Measurements from ENCODE around the gene ATMIN. TPM values are rescaled to one million over a fixed set of nuclear protein-coding genes. Genes with fewer than 3 reads are reported as not detected.

Gene ATMIN, protein sequence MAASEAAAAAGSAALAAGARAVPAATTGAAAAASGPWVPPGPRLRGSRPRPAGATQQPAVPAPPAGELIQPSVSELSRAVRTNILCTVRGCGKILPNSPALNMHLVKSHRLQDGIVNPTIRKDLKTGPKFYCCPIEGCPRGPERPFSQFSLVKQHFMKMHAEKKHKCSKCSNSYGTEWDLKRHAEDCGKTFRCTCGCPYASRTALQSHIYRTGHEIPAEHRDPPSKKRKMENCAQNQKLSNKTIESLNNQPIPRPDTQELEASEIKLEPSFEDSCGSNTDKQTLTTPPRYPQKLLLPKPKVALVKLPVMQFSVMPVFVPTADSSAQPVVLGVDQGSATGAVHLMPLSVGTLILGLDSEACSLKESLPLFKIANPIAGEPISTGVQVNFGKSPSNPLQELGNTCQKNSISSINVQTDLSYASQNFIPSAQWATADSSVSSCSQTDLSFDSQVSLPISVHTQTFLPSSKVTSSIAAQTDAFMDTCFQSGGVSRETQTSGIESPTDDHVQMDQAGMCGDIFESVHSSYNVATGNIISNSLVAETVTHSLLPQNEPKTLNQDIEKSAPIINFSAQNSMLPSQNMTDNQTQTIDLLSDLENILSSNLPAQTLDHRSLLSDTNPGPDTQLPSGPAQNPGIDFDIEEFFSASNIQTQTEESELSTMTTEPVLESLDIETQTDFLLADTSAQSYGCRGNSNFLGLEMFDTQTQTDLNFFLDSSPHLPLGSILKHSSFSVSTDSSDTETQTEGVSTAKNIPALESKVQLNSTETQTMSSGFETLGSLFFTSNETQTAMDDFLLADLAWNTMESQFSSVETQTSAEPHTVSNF
- total RNA-seq = 10 to 100 TPM; 15.6 to 15.8 TPM

DNA sequence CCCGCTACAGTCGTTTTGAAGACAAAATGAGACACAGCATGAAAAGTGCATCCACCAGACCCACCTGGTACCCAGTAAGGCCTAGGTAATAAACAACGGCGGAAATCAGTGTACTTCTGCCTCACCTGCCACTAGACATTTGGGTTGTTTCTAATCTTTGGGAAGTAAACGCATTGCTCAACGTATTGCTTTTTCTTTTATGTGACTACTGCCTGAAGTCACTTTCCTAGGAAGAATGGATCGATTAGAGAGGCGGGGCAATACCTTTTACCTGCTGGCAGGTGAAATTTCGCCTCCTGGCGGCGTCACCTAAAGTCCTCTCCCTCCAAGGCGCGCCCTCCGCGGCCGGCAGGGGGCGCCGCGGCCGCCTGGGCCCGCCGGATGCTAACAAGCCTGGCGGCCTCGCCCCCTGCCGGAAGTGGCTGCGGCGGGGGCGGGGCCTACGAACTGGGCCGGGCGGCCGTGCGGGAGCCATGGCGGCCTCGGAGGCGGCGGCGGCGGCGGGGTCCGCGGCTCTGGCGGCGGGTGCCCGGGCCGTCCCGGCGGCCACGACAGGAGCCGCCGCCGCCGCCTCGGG lies at the start of gene ATMIN:
ATMIN (plus strand) TSS at position 445 of the 577 bp plus-strand sequence; CDS start at position 474, 29 bp downstream.
- peak; percentile 93 to 95 (median 94) for DNase-seq
- peak within 1 kb of the TSS; percentile 47 to 79 (median 66) for H3K27ac ChIP-seq
- intact Hi-C loops (cut with DNase I) = no loop called here
- TF ChIP-seq, protein P1, sequence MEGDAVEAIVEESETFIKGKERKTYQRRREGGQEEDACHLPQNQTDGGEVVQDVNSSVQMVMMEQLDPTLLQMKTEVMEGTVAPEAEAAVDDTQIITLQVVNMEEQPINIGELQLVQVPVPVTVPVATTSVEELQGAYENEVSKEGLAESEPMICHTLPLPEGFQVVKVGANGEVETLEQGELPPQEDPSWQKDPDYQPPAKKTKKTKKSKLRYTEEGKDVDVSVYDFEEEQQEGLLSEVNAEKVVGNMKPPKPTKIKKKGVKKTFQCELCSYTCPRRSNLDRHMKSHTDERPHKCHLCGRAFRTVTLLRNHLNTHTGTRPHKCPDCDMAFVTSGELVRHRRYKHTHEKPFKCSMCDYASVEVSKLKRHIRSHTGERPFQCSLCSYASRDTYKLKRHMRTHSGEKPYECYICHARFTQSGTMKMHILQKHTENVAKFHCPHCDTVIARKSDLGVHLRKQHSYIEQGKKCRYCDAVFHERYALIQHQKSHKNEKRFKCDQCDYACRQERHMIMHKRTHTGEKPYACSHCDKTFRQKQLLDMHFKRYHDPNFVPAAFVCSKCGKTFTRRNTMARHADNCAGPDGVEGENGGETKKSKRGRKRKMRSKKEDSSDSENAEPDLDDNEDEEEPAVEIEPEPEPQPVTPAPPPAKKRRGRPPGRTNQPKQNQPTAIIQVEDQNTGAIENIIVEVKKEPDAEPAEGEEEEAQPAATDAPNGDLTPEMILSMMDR (IDR thresholded peaks at IDR 0.05) = peak; percentile 89 to 100 (median 100)
- TF ChIP-seq POLR2A (IDR thresholded peaks at IDR 0.05) = peak in 1 of 3 donors; percentile 34
- peak within 1 kb of the TSS in 1 of 2 donors; percentile 66 for H3K4me3 ChIP-seq
- H3K4me1 ChIP-seq = peaks cover 26% of the 10 kb centered on the region
- no peaks in the 10 kb centered on the region for H3K9me3 ChIP-seq
- H3K36me3 ChIP-seq (replicated peaks in 1 of 2; ENCODE audit: insufficient read depth in 1 of 2, low read depth in 2 of 2) = no peaks in the 10 kb centered on the region
- ATAC-seq = peak; percentile 99
- no peaks in the 10 kb centered on the region for H3K27me3 ChIP-seq
- 2 to 12% methylated on average over 6 to 37 of the region's 54 CpGs for WGBS, 2 donors

DNA sequence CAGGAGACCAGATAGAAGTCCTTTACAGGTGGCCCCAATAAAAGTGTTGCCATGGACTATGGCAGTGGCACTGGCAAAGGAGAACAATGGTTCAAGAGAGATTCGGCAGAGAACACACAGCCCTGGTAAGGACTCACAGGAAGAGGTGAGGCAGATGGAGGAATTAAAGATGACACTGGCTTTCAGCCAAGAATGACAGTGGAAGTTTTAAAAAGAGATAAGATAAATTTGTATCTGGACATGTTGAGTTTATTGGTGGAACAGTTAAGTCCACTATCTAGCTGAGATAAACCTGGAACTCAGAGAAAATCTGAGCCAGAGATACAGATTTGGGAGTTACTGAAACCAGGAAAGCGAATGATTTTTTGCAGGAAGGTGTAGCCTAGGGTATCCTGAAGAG lies 49.1 kb upstream of the ATMIN start:
- ATAC-seq = no peak

DNA sequence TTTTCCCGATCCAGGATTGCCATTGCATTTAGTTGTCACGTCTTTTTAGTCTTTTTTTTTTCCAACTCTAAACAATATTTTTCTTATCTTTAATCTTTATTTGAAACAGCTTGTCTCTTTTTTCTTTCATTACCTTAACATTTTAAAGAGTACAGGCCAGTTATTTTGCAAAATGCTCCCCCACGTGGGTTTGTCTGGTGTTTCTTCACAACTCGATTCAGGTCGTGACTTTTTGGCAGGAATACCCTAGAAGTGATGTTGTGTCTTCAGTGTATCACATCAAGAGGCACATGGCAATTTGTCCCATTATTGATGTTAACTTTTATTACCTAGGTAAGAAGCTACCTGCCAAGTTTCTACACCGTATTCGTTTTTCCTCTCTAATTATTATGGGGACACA lies 46.9 kb upstream of the ATMIN start:
- H3K9me3 ChIP-seq = no peaks in the 10 kb centered on the region
- TF ChIP-seq, protein P1 (IDR thresholded peaks at IDR 0.05) = no peak
- TF ChIP-seq POLR2A (IDR thresholded peaks at IDR 0.05) = no peak
- no peaks in the 10 kb centered on the region for H3K36me3 ChIP-seq (replicated peaks in 1 of 2; ENCODE audit: insufficient read depth in 1 of 2, low read depth in 2 of 2)
- no peak overlapping the region for H3K4me3 ChIP-seq
- H3K4me1 ChIP-seq = peaks cover 35% of the 10 kb centered on the region
- no peaks in the 10 kb centered on the region for H3K27me3 ChIP-seq
- DNase-seq (no peak), ATAC-seq (no peak)
- WGBS, 2 donors = 60 to 61% methylated on average over 7 of the region's 7 CpGs
- intact Hi-C loops (cut with DNase I) = no loop called here
- H3K27ac ChIP-seq = no peak overlapping the region

More for the DNA sequence above, 49.1 kb upstream of the ATMIN start:
- no peaks in the 10 kb centered on the region for H3K36me3 ChIP-seq (replicated peaks in 1 of 2; ENCODE audit: insufficient read depth in 1 of 2, low read depth in 2 of 2)
- no peak for DNase-seq
- H3K9me3 ChIP-seq = no peaks in the 10 kb centered on the region
- H3K4me3 ChIP-seq = no peak overlapping the region
- WGBS, 2 donors = 77 to 78% methylated on average over 2 of the region's 2 CpGs
- H3K27me3 ChIP-seq = no peaks in the 10 kb centered on the region
- no peak for TF ChIP-seq POLR2A (IDR thresholded peaks at IDR 0.05)
- H3K4me1 ChIP-seq = peaks cover 17% of the 10 kb centered on the region
- intact Hi-C loops (cut with DNase I) = no loop called here
- no peak overlapping the region for H3K27ac ChIP-seq

DNA sequence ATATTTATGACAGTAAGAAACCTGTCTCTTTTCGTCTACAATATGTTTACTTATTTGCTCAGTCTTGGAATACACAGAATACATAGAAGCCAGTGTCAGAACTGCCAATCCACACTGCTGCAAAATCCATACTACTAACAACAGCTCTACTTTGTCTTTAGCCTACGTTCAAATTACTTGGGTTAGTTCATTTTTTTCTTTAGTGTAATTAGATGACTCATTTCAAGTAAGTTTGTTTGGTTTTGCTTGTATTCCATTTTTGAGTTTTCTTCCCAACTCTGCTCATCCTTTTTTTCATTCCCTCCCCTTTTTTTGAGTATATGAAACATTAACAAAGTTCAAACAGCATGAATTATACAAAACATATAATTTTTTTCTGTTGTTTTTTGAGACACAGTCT lies 45.8 kb upstream of the ATMIN start:
- intact Hi-C loops (cut with DNase I) = no loop called here
- Histone ChIP-seq H3K36me3 (replicated peaks in 1 of 2; ENCODE audit: insufficient read depth in 1 of 2, low read depth in 2 of 2) (no peaks in the 10 kb centered on the region), H3K27me3 (no peaks in the 10 kb centered on the region), H3K9me3 (no peaks in the 10 kb centered on the region), H3K4me1 (peaks cover 38% of the 10 kb centered on the region), H3K4me3 (no peak overlapping the region), H3K27ac (no peak overlapping the region)
- 22 to 52% methylated on average over 2 of the region's 2 CpGs for WGBS, 2 donors
- DNase-seq (no peak), ATAC-seq (no peak)
- TF ChIP-seq, protein P1 (IDR thresholded peaks at IDR 0.05) = no peak
- no peak for TF ChIP-seq POLR2A (IDR thresholded peaks at IDR 0.05)

DNA sequence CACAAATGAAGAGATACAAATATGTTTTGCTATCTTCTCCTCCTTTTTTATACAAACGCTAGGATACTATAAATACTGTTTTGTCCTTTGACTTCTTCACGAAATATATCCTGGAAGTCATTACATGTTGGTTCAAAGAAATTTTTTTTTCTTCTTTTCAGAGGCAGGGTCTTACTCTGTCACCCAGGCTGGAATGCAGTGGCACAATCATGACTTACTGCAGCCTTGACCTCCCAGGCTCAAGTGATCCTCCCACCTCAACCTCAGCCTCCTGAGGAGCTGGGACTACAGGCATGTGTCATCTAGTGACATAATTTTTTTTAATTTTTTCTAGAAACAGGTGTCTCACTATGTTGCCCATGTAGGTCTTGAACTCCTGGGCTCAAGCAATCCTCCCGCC lies 45.1 kb upstream of the ATMIN start:
- ATAC-seq = no peak
- 86 to 92% methylated on average over 3 of the region's 3 CpGs for WGBS, 2 donors
- DNase-seq = no peak
- H3K27me3 ChIP-seq = no peaks in the 10 kb centered on the region
- no peak overlapping the region for H3K4me3 ChIP-seq
- no peak for TF ChIP-seq POLR2A (IDR thresholded peaks at IDR 0.05)
- TF ChIP-seq, protein P1 (IDR thresholded peaks at IDR 0.05) = no peak
- H3K36me3 ChIP-seq (replicated peaks in 1 of 2; ENCODE audit: insufficient read depth in 1 of 2, low read depth in 2 of 2) = no peaks in the 10 kb centered on the region
- no peaks in the 10 kb centered on the region for H3K9me3 ChIP-seq
- H3K27ac ChIP-seq = no peak overlapping the region
- H3K4me1 ChIP-seq = peaks cover 38% of the 10 kb centered on the region
- intact Hi-C loops (cut with DNase I) = no loop called here

Data from body of pancreas (tissue), 4 donors.